Psoas muscle (tissue), 8 donors: ENCODE results near the gene GPX1. TPM values are rescaled to one million over a fixed set of nuclear protein-coding genes. Genes with fewer than 3 reads are reported as not detected.
"Not testable (repeated sequence)": the region's sequence is repeated elsewhere in the genome, so short reads cannot be mapped to it uniquely, and the experiment has no call there.

Source experiments
- ATAC-seq, 4 donors: fragments of 200-7000 bp; cut with Tn5 transposase; one replicate each; pipeline ENCODE4 v1.9.1; 2020; ENCODE audit warnings: moderate library complexity in 3 of 4, mild to moderate bottlenecking in 2 of 4
- DNase-seq, 2 donors: peaks; one replicate each; pipeline ENCODE4 v3.0.0-alpha.2; 2020
- H3K27ac ChIP-seq: fragments of 200-600 bp; one replicate; pipeline ENCODE4 v1.8.0; 2022
- H3K27me3 ChIP-seq, 3 donors: fragments of 200-600 bp in 1 of 3; one replicate each; pipeline versions ENCODE4 v1.6.1 to v1.8.0; 2013 to 2022; ENCODE audit warnings: low read length in 2 of 3, mild to moderate bottlenecking in 2 of 3, moderate library complexity in 1 of 3; ENCODE audit not compliant: insufficient read depth in 3 of 3
- H3K36me3 ChIP-seq, 2 donors: fragments of 200-600 bp in 1 of 2; one replicate each; pipeline versions ENCODE4 v1.6.1 to v1.8.0; 2013 to 2022; ENCODE audit warnings: low read depth in 1 of 2, mild to moderate bottlenecking in 1 of 2, moderate library complexity in 1 of 2; ENCODE audit not compliant: insufficient read depth in 1 of 2
- H3K4me1 ChIP-seq: fragments of 200-600 bp; one replicate; pipeline ENCODE4 v1.8.0; 2022
- H3K4me3 ChIP-seq: fragments of 200-600 bp; one replicate; pipeline ENCODE4 v1.8.0; 2022; ENCODE audit warnings: mild to moderate bottlenecking
- H3K9me3 ChIP-seq: fragments of 200-600 bp; one replicate; pipeline ENCODE4 v1.8.0; 2022
- CTCF ChIP-seq: fragments of 200-600 bp; IDR thresholded peaks from one replicate; pipeline ENCODE4 v1.8.0; 2022; ENCODE audit warnings: antibody characterized with exemption
- WGBS, 3 donors: extraction: QIAGEN DNeasy Blood & Tissue Kit; methylation state at CpG; one replicate each; pipeline versions ENCODE4 v1.1.6 to v1.1.7; 2013; 5-methylcytosine and 5-hydroxymethylcytosine counted together
- intact Hi-C, 2 donors: fragments of 100-400 bp; cut with DNase I; formaldehyde crosslinking; loops; one replicate each; pipeline versions ENCODE4 v1.11.0 to v1.14.2; 2022
- polyA plus RNA-seq, 3 donors: library from polyadenylated mRNA; stranded (reverse); fragments of 200-250 nt; gene quantifications; one replicate each; pipeline ENCODE4 v1.2.3, GENCODE V29; 2013
- total RNA-seq, 4 donors: library from RNA; stranded (reverse); fragmentation: NEBNext Ultra II Directional in 2 of 4; extraction: Animal tissue kit (Norgen Biotek cat#: 25700) in 2 of 4; gene quantifications; one replicate each; pipeline versions ENCODE4 v1.2.1 to v1.2.4, GENCODE V29; 2021 to 2023
- donor health status: healthy with polysubstance abuse.
- donor health status: DM: no; HTN: no; CAD: no; lungs with moderate emphysema.
- donor health status: Bipolar disorder and iron deficiency.
- donor health status: healthy.
- donor health status: DM: yes; HTN: yes; CAD: no.
- donor health status: DM: no; HTN: no; CAD: no.
- donor health status: DM: no; HTN: no; CAD: no.
- donor health status: DM: yes; HTN: yes; CAD: no.

Gene GPX1
- total and polyA plus RNA-seq, 7 donors, result 100 to 251 (median 129) TPM

- Histone ChIP-seq H3K36me3 (peaks cover 7 to 87% of the 10 kb centered on the region in 2 donors), H3K4me1 (peaks cover 14% of the 10 kb centered on the region), H3K9me3 (no peaks in the 10 kb centered on the region), H3K4me3 (no peak overlapping the region), H3K27me3 (no peaks in the 10 kb centered on the region), H3K27ac (no peak overlapping the region)
- TF ChIP-seq CTCF, result no peak
- ATAC-seq, result no peak
- intact Hi-C loops, result loop anchor here (5.0 kb wide), 2 partner anchors 45 to 85 kb away; no protein-coding TSS in a partner anchor
- DNase-seq, result no peak
- 74 to 86% (median 83%) methylated on average over 3 of the region's 3 CpGs for WGBS, 3 donors
These were observed 4.4 kb upstream of the GPX1 start for GRCh38 chr3:49362561-49362960.

- 78 to 82% (median 78%) methylated on average over 2 of the region's 2 CpGs for WGBS, 3 donors
- Histone ChIP-seq H3K9me3 (no peaks in the 10 kb centered on the region), H3K27ac (peak overlapping the region; percentile 90), H3K27me3 (no peaks in the 10 kb centered on the region), H3K4me1 (peaks cover 14% of the 10 kb centered on the region), H3K36me3 (peaks cover 12 to 73% of the 10 kb centered on the region in 2 donors), H3K4me3 (no peak overlapping the region)
- TF ChIP-seq CTCF, result no peak
- ATAC-seq (no peak), DNase-seq (no peak)
- intact Hi-C loops, result loop anchor here (2.0 to 5.0 kb wide), 4 partner anchors 15 to 88 kb away; partner anchors contain the start of gene RHOA (in 1 of the 2)
These were observed 1.5 kb upstream of the GPX1 start for GRCh38 chr3:49359623-49360022.

GRCh38 chr3:49358884-49359225 is 702 bp upstream of the GPX1 start:
- WGBS, 3 donors, result 27 to 35% (median 34%) methylated on average over 3 of the region's 3 CpGs
- peaks cover 12 to 65% of the 10 kb centered on the region in 2 donors for H3K36me3 ChIP-seq

GRCh38 chr3:49357443-49358216 is 523 bp downstream of the GPX1 start:
- peaks cover 14% of the 10 kb centered on the region for H3K4me1 ChIP-seq

More at GRCh38 chr3:49358884-49359225, 702 bp upstream of the GPX1 start:
- TF ChIP-seq CTCF, result no peak
- Histone ChIP-seq H3K27me3 (no peaks in the 10 kb centered on the region), H3K4me1 (peaks cover 14% of the 10 kb centered on the region), H3K9me3 (no peaks in the 10 kb centered on the region), H3K27ac (peak overlapping the region; percentile 90), H3K4me3 (peak overlapping the region; percentile 76)
- DNase-seq (no peak), ATAC-seq (peak in 1 of 4 donors; percentile 1)
- intact Hi-C loops, result loop anchor here in 1 of 2 donors (2.0 kb wide), 2 partner anchors 16 to 52 kb away; partner anchors contain the start of gene RHOA

GRCh38 chr3:49357095-49357442 is 1.1 kb downstream of the GPX1 start:
- peaks cover 14% of the 10 kb centered on the region for H3K4me1 ChIP-seq
- peak overlapping the region; percentile 90 for H3K27ac ChIP-seq
- intact Hi-C loops, DNase-seq, ATAC-seq, H3K27me3 ChIP-seq, H3K9me3 ChIP-seq: not testable (repeated sequence)
- peak overlapping the region; percentile 76 for H3K4me3 ChIP-seq
- peaks cover 12 to 49% of the 10 kb centered on the region in 2 donors for H3K36me3 ChIP-seq
- WGBS, 3 donors, result 29 to 41% (median 32%) methylated on average over 6 to 10 of the region's 10 CpGs

More at GRCh38 chr3:49357443-49358216, 523 bp downstream of the GPX1 start:
- DNase-seq (peak; percentile 62 to 73), ATAC-seq (peak; percentile 44 to 62 (median 51))
- peak overlapping the region; percentile 76 for H3K4me3 ChIP-seq
- peak overlapping the region; percentile 90 for H3K27ac ChIP-seq
- peaks cover 12 to 54% of the 10 kb centered on the region in 2 donors for H3K36me3 ChIP-seq
- H3K27me3 ChIP-seq, H3K9me3 ChIP-seq: not testable (repeated sequence)
- WGBS, 3 donors, result 4 to 6% (median 5%) methylated on average over 59 to 63 of the region's 63 CpGs
- intact Hi-C loops, result loop anchor here in 1 of 2 donors (2.0 kb wide), 2 partner anchors 17 to 53 kb away; partner anchors contain the start of gene RHOA
